Neural cell (in vitro differentiated cells): ENCODE measurements around the gene MAP3K5. TPM values are rescaled to one million over a fixed set of nuclear protein-coding genes. Genes with fewer than 3 reads are reported as not detected.

ENCODE experiments used
- H2AFZ ChIP-seq: fragments of 200-600, 300-800 bp; sonication (generic), shearing (Covaris generic); 2 replicates; pipeline ENCODE4 v1.6.0; 2014; ENCODE audit warnings: low read depth, mild to moderate bottlenecking, antibody characterized with exemption, low read length, moderate library complexity
- H3F3A ChIP-seq: fragments of 200-600 bp; shearing (Covaris generic); 2 replicates; pipeline ENCODE4 v1.6.1; 2016; ENCODE audit warnings: mild to moderate bottlenecking, moderate library complexity, mixed read lengths, antibody characterized with exemption, low read length; ENCODE audit not compliant: insufficient read depth, poor library complexity, severe bottlenecking
- H3K27ac ChIP-seq: fragments of 200-600, 300-800 bp; sonication (generic), shearing (Covaris generic); 2 replicates; pipeline ENCODE4 v1.5.1; 2014; ENCODE audit warnings: mild to moderate bottlenecking, low read length, moderate library complexity
- H3K27me3 ChIP-seq: fragments of 300-800, 200-600 bp; sonication (generic), shearing (Covaris generic); 2 replicates; pipeline ENCODE4 v1.6.0; 2014; ENCODE audit warnings: mild to moderate bottlenecking, low read depth, low read length, moderate library complexity; ENCODE audit not compliant: insufficient read depth
- H3K36me3 ChIP-seq: fragments of 300-800, 200-600 bp; sonication (generic), shearing (Covaris generic); 2 replicates; pipeline ENCODE4 v1.5.1; 2014; ENCODE audit warnings: mild to moderate bottlenecking, antibody characterized with exemption, low read length, moderate library complexity; ENCODE audit not compliant: insufficient read depth
- H3K4me2 ChIP-seq: fragments of 300-800, 200-600 bp; sonication (generic), shearing (Covaris generic); 2 replicates; pipeline ENCODE4 v1.6.0; 2014; ENCODE audit warnings: mild to moderate bottlenecking, low read length
- H3K4me3 ChIP-seq: fragments of 300-800, 200-600 bp; sonication (generic), shearing (Covaris generic); 2 replicates; pipeline ENCODE4 v1.5.1; 2014; ENCODE audit warnings: mild to moderate bottlenecking, low read length, moderate library complexity
- H3K79me2 ChIP-seq: fragments of 200-600 bp; shearing (Covaris generic); replicated peaks from 2 replicates; pipeline ENCODE4 v1.6.0; 2014; ENCODE audit warnings: mild to moderate bottlenecking, low read length, moderate library complexity; ENCODE audit not compliant: insufficient read depth
- H3K9ac ChIP-seq: fragments of 300-800, 200-600 bp; sonication (generic), shearing (Covaris generic); 2 replicates; pipeline ENCODE4 v1.6.1; 2016; ENCODE audit warnings: mild to moderate bottlenecking, low read length, mixed read lengths
- H3K9me2 ChIP-seq: fragments of 200-600 bp; shearing (Covaris generic); 2 replicates; pipeline ENCODE4 v1.6.1; 2016; ENCODE audit warnings: mild to moderate bottlenecking, low read length, mixed read lengths; ENCODE audit not compliant: insufficient read depth
- H3K9me3 ChIP-seq: fragments of 200-600, 300-800 bp; sonication (generic), shearing (Covaris generic); 2 replicates; pipeline ENCODE4 v1.6.1; 2016; ENCODE audit warnings: mild to moderate bottlenecking, mixed run types, low read length, moderate library complexity, mixed read lengths
- H4K20me1 ChIP-seq: fragments of 200-600 bp; shearing (Covaris generic); 2 replicates; pipeline ENCODE4 v1.6.1; 2016; ENCODE audit warnings: mild to moderate bottlenecking, mixed run types; ENCODE audit not compliant: insufficient read depth
- CTCF ChIP-seq: fragments of 450-650 bp; IDR thresholded peaks from 2 replicates; pipeline ENCODE4 v1.5.1; 2014; ENCODE audit warnings: antibody characterized with exemption, mild to moderate bottlenecking, moderate library complexity; ENCODE audit not compliant: poor library complexity, severe bottlenecking
- EP300 ChIP-seq: fragments of 450-650 bp; conservative IDR thresholded peaks from 2 replicates; pipeline ENCODE4 v1.6.1; 2014; ENCODE audit warnings: antibody characterized with exemption, mild to moderate bottlenecking, moderate library complexity; ENCODE audit not compliant: poor library complexity, severe bottlenecking
- EZH2 ChIP-seq: fragments of 200-600, 300-800 bp; shearing (Covaris generic), sonication (generic); IDR thresholded peaks from 2 replicates; pipeline ENCODE4 v1.6.1; 2014; ENCODE audit warnings: antibody characterized with exemption, low read length, borderline replicate concordance, mild to moderate bottlenecking; ENCODE audit not compliant: insufficient read depth, poor library complexity, severe bottlenecking
- MXI1 ChIP-seq: fragments of 450-650 bp; conservative IDR thresholded peaks from 2 replicates; pipeline ENCODE4 v1.6.1; 2014; ENCODE audit warnings: antibody characterized with exemption, mild to moderate bottlenecking; ENCODE audit not compliant: poor library complexity, severe bottlenecking
- POLR2AphosphoS5 ChIP-seq: IDR thresholded peaks from 2 replicates; pipeline ENCODE4 v1.6.1; 2012
- RAD21 ChIP-seq: fragments of 450-650 bp; conservative IDR thresholded peaks from 2 replicates; pipeline ENCODE4 v1.6.1; 2014; ENCODE audit warnings: antibody characterized with exemption, mild to moderate bottlenecking, moderate library complexity
- REST ChIP-seq: IDR thresholded peaks from 2 replicates; pipeline ENCODE4 v1.6.1; 2012; ENCODE audit warnings: borderline replicate concordance
- SMC3 ChIP-seq: fragments of 450-650 bp; conservative IDR thresholded peaks from 2 replicates; pipeline ENCODE4 v1.6.1; 2014; ENCODE audit warnings: antibody characterized with exemption, mild to moderate bottlenecking, moderate library complexity; ENCODE audit not compliant: poor library complexity
- TAF1 ChIP-seq: IDR thresholded peaks from 2 replicates; pipeline ENCODE4 v1.6.1; 2012; ENCODE audit warnings: low read depth
- polyA plus RNA-seq: library from polyadenylated mRNA; depleted of rRNA; stranded (reverse); fragments of >200 nt; gene quantifications from 2 replicates; pipeline ENCODE4 v1.2.3, GENCODE V29; 2014

The MAP3K5 gene
- polyA plus RNA-seq, 1 donor from 2014 or later = 2.0 TPM

GRCh38 chr6:136775081-136775480 is 17.2 kb downstream of the MAP3K5 start:
- Histone ChIP-seq H2AFZ (no peak overlapping the region), H3K9me2 (no peaks in the 10 kb centered on the region), H3K36me3 (no peaks in the 10 kb centered on the region), H3K4me2 (no peak overlapping the region), H3K9me3 (no peaks in the 10 kb centered on the region), H3K9ac (no peak overlapping the region), H3K4me3 (no peak overlapping the region), H4K20me1 (no peaks in the 10 kb centered on the region), H3F3A (no peaks in the 10 kb centered on the region), H3K27ac (no peak overlapping the region), H3K79me2 (no peaks in the 10 kb centered on the region), H3K27me3 (no peaks in the 10 kb centered on the region)
- no peak for TF ChIP-seq SMC3
- TF ChIP-seq POLR2AphosphoS5 = no peak
- TF ChIP-seq MXI1 = no peak
- TF ChIP-seq TAF1 = no peak
- no peak for TF ChIP-seq RAD21
- TF ChIP-seq EP300 = no peak

- Histone ChIP-seq H3F3A (no peaks in the 10 kb centered on the region), H3K27me3 (no peaks in the 10 kb centered on the region), H3K9me3 (no peaks in the 10 kb centered on the region), H4K20me1 (no peaks in the 10 kb centered on the region), H3K79me2 (no peaks in the 10 kb centered on the region), H3K9me2 (no peaks in the 10 kb centered on the region), H2AFZ (no peak overlapping the region), H3K36me3 (no peaks in the 10 kb centered on the region), H3K4me2 (no peak overlapping the region), H3K4me3 (no peak overlapping the region), H3K27ac (no peak overlapping the region), H3K9ac (no peak overlapping the region)
- TF ChIP-seq EP300 (no peak), RAD21 (no peak), MXI1 (no peak), POLR2AphosphoS5 (no peak), CTCF (no peak), SMC3 (no peak), REST (no peak), EZH2 (no peak), TAF1 (no peak)
Measured at GRCh38 chr6:136774228-136775041, 17.8 kb downstream of the MAP3K5 start.
